ENCODE data around the gene SIRT2. TPM values are rescaled to one million over a fixed set of nuclear protein-coding genes. Genes with fewer than 3 reads are reported as not detected.

The SIRT2 gene
- total and polyA plus RNA-seq, 12 donors, result 46.3 to 103 (median 72.6) TPM

GRCh38 chr19:38915329-38916321 lies 16.2 kb upstream of the SIRT2 start:
- peaks cover 0 to 22% (median 14%) of the 10 kb centered on the region in 7 donors for H3K27me3 ChIP-seq
- H3K36me3 ChIP-seq, result peaks cover 0 to 5% (median 0%) of the 10 kb centered on the region in 9 donors
- intact Hi-C loops (cut with DNase I), result no loop called here
- H3K4me1 ChIP-seq, result no peaks in the 10 kb centered on the region
- TF ChIP-seq CTCF (IDR thresholded peaks at IDR 0.05), result no peak
- no peaks in the 10 kb centered on the region for H3K9me3 ChIP-seq
- no peak for DNase-seq
- WGBS, 2 donors, result 90 to 91% methylated on average over 44 of the region's 44 CpGs
- H3K27ac ChIP-seq, result no peak overlapping the region
- ATAC-seq, result no peak
- no peak overlapping the region for H3K4me3 ChIP-seq

- TF ChIP-seq CTCF (IDR thresholded peaks at IDR 0.05), result no peak
- Histone ChIP-seq H3K27me3 (peaks cover 0 to 22% (median 14%) of the 10 kb centered on the region in 7 donors), H3K4me3 (no peak overlapping the region), H3K36me3 (peaks cover 0 to 6% (median 0%) of the 10 kb centered on the region in 9 donors), H3K4me1 (no peaks in the 10 kb centered on the region), H3K9me3 (no peaks in the 10 kb centered on the region), H3K27ac (no peak overlapping the region)
- intact Hi-C loops (cut with DNase I), result no loop called here
- 94 to 96% methylated on average over 8 of the region's 8 CpGs for WGBS, 2 donors
- ATAC-seq (no peak), DNase-seq (no peak)
Observed at GRCh38 chr19:38913958-38914357, 14.5 kb upstream of the SIRT2 start.

- Histone ChIP-seq H3K27ac (no peak overlapping the region), H3K27me3 (peaks cover 0 to 22% (median 14%) of the 10 kb centered on the region in 7 donors), H3K4me1 (no peaks in the 10 kb centered on the region), H3K36me3 (peaks cover 0 to 16% (median 0%) of the 10 kb centered on the region in 9 donors), H3K9me3 (no peaks in the 10 kb centered on the region), H3K4me3 (no peak overlapping the region)
- DNase-seq (no peak), ATAC-seq (no peak)
- TF ChIP-seq CTCF (IDR thresholded peaks at IDR 0.05), result no peak
- WGBS, 2 donors, result 82 to 84% methylated on average over 12 of the region's 12 CpGs
- intact Hi-C loops (cut with DNase I), result no loop called here
Observed at GRCh38 chr19:38912600-38913514, 13.4 kb upstream of the SIRT2 start.

- no peaks in the 10 kb centered on the region for H3K9me3 ChIP-seq
- 52 to 59% methylated on average over 13 to 16 of the region's 16 CpGs for WGBS, 2 donors
- H3K36me3 ChIP-seq, result peaks cover 0 to 30% (median 7%) of the 10 kb centered on the region in 9 donors
- peaks cover 0 to 22% (median 14%) of the 10 kb centered on the region in 7 donors for H3K27me3 ChIP-seq
- no peak for TF ChIP-seq CTCF (IDR thresholded peaks at IDR 0.05)
- DNase-seq, result no peak
- no peak for ATAC-seq
- H3K4me3 ChIP-seq, result no peak overlapping the region
- H3K27ac ChIP-seq, result no peak overlapping the region
- H3K4me1 ChIP-seq, result no peaks in the 10 kb centered on the region
- intact Hi-C loops (cut with DNase I), result no loop called here
Observed at GRCh38 chr19:38911388-38912001, 12.1 kb upstream of the SIRT2 start.

All from heart right ventricle (tissue), 16 donors.